NCI-H526 treated with DMSO at 0.1 percent for 48 hours (cell line): ENCODE data around the gene CXCR5.

Experiments
- DNase-seq: peaks from one replicate; lab custom pipeline; 2025; lab: John Stamatoyannopoulos, UW

CXCR5 gene

DNA sequence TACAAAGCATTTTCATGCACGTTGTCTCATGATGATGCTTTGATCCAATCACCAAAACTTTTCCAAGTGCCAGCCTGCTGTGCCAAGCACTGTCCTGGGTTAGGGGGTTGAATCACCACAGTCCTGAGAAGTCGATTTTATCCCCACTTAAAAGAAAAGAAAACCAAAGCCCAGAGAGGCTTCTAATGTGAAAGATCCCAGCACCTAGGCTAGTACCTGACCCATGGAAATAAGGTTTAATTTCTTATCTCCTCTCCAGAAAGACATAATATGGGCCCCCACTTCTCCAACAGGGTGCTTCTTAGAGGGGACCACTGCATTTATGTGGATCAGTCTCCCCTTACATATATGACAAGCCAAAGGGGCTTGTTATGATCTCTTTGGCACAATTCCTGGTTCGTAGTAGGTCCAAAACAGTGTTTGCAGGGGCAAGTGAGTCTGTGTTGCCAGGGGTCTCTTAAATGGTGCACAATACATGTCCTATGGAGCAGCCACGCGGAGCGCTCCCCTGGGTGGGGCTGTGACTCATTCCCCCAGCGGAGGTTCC, 43.9 kb downstream of the CXCR5 start:
- no peak for DNase-seq

DNA sequence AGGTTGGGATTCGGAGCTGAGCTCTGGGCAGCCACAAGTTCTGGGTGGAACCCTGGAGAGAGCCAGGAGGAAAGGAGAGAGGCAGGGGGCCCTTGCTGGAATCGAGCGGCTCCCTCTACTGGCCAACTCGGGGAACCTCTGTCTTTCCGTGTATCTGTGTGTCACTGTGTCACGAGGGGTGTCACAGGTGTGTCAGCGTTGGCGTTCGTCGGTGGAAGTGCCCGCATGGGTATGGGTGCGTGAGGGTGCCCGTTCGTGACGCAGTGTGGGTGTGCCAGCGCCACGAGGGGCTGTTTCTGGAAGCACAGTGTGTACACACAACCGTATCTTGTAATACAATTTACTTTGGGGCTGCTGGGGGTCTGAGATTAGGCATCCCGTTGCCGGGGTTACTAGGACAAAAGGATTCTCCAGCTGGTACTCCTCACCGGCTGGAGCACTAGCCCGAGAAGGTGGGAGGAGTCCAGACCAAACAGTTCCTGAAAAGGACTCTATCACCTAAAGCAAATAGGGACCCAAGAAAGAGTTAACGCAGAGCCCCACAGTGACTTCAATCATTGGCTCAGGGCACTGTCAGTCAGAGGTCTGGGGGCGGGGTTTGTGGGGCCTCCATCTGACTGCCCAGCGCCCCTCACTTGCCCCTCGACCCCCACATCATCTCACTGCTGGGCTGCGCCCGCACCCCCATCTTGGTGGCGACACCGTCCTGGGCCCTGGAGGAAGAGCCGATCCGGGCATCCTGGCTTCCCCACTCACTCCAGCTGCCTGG, 44.6 kb downstream of the CXCR5 start:
- DNase-seq: peak; percentile 98

DNA sequence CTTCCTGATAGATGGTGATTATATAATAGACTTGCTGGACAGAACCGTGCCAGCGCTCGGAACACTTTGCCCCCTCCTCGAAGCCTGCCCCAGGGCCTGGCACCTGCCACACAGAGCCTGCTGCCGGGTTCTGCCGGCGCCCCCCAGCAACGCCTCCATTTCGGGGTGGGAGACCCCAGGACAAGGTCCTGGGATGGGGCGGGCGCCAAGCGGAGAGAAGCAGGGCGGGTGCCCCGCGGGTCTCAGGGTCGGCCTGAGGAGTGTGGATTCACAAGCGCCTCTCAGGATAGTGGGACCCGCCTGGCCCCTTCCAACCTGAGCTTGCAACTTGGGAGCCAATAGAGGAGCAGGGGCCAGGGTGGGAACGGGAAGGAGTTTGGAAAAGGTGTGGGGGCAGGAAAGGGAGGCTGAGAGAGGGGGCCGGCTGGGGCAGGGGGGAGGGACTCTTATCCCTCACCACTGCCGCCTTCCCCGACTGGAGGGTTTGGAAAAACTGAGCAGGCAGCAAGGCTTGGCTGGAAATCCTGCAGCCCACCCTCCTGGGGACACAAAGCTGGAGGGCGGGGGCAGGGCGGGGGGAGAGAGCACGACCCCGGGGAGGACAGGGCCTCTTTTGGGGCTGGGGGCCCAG, 45.3 kb downstream of the CXCR5 start:
- peak; percentile 88 for DNase-seq

DNA sequence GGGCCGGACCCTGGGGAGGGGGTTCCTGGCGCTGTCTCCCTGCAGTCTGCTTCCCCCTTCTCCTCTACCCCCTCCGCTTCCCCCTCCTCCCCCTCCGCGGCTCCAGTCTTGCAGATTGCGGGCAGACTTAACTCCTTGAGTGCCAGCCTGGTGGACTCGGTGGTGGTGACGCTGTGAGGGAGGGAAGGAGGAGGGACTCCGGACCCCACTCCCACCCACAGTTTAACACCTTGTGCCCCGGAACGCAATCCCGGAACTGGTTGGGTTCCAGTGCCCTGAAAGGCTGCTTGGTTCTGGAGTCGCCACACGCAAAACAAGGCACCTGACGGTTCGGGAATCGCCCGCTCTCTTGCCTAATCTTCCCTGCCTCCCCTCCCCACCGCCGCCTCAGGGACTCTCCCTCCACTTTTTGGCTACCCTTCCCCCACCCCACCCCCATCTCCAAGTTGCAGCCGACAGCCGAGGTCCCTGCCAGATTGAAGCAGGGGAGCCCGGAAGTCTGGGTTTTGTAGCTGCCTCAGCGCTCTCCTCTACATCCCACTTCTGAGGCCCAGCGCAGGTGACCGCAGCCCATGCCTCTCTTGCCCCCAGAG, 45.9 kb downstream of the CXCR5 start:
- peak; percentile 97 for DNase-seq

DNA sequence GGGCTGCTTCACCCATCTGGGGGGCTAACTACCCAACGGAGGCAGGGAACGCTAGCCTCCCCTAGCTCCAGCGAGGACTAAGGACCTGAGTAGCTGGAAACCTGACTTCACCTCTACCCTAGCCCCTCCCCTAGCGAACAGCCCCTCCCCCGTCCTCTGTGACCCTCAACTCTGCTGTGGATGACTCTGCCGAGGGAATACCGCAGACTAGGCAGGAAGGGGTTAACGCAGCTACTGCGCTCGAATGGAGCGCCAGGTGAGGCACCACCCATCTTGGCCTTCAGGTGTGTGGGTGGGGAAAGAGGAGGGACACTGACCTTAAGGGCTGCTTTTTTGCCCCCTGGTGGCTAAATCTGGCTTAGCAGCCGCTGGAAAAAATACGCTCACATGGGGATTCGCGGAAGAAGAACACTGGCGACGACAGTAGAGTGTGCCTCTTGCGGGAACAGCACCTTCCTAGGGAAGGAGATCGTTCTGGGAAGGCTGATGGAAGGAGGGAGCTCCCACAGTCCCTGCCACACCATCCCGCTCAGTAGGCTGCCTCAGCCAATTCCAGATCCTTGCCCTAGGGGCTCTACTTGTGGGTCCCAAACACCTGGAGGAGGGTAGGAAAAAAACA, 46.5 kb downstream of the CXCR5 start:
- peak; percentile 99 for DNase-seq

DNA sequence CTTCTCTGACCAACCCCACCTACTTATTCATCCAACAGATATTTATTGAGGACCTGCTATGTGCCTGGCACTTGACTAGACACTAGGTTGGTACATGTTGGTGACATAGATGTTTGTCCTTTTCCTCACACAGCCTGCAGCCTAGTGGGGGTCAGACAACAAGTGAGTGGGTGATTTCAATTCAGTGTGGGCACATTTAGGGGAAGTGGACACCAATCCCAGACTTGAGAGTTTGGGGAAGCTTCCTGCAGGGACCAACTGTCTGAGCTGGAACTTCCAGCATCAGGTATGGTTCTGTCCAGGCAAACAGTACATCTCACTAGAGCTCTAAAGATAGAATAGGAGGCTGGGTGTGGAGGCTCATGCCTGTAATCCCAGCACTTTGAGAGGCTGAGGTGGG, 47.9 kb downstream of the CXCR5 start:
- DNase-seq: no peak

DNA sequence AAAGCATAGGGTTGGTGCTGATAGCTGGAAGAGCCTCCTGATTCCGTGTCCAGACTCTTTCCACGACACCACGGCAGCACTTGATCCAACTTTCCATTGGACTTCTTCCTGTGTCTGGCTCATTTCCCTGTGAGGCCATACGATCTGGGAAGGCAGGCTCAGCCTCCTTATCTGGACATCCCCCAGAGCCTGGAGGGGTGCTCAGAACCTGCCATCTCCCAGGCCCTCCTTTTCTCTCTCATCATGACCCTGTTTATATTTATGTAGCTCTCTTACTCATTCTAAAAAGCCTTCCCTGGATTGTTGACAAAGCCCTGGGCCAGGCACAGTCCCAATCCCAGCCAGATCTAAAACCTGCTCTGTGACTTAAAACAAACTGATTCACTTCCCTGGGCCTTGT, 49.8 kb downstream of the CXCR5 start:
- no peak for DNase-seq

DNA sequence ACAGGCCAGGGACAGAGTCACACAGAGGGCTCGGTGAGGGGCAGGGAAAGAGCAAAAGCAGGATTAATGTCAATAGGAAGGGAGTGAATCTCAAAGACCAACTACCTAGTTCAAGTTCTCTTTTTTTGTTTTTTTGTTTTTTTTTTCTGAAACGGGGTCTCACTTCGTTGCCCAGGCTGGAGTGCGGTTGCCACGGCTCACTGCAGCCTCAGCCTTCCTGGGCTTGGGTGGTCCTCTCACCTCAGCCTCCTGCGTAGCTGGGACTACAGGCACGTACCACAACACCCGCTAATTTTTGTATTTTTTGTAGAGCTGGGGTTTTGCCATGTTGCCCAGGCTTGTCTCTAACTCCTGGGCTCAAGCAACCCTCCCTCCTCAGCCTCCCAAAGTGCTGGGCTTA, 51.7 kb downstream of the CXCR5 start:
- no peak for DNase-seq

DNA sequence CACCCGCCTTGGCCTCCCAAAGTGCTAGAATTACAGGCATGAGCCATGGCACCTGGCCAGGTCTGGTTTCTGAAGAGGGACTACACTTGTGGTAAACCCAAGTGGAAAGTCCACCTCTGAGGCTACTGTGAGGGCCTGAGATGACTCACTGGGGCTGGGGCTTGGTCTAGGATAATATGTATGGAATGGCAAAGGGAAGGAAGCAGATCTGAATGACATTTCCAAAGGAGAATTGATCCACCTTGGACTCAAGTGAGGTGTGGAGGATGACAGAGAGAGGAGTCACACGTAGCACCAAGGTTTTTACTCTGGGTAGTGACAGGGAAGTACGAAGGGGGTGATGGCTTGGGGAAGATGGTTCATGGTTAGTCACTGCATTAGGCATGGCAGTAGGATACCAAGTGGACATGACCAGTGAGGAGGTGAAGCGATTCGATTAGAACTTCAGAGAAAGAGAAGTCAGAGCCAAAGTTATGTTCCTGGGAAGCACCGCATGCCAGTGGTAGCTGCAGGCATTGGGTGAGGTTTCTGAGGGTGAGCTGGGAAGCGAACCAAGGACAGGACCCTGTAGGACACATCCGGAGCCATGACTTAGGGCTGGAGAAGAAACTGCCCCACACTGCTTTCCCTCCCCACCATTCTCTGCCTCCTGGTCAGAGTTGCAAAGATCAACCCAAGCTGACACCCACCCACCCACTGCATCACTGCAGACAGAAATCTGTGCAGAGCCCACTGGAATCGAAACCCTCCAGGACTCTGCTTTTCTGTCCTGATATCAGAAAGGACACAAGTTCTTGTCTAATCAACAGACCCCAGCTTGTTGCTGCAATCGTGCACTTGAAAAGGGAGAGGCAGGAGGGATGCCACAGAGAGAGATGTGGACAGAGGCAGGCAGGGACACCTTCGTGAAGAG, 55.1 kb downstream of the CXCR5 start:
- no peak for DNase-seq

DNA sequence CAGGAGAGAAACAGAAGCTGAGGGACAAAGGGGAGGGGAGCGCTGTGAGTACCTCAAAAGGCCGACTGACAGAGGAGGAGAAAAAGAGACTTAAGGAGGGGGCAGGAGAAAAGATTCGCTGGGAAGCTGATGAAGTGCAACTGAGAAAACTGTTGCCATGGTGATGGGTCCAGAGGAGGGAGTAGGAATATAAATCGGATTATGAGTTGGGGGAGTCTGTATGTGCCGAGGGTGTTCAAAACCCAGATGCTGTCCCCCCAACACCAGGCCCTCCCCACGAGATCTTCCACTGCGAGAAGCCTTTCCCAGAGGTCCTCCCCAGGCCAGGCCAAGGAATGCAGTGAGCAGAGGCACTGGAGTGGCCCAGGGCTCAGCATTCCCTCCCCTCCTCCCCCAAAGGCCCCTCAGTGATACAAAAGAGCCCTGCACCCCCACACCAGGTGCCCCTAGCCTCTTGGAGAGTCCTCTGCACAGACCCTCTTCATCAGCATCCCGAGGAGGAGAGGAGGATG, 55.8 kb downstream of the CXCR5 start:
- DNase-seq: no peak

DNA sequence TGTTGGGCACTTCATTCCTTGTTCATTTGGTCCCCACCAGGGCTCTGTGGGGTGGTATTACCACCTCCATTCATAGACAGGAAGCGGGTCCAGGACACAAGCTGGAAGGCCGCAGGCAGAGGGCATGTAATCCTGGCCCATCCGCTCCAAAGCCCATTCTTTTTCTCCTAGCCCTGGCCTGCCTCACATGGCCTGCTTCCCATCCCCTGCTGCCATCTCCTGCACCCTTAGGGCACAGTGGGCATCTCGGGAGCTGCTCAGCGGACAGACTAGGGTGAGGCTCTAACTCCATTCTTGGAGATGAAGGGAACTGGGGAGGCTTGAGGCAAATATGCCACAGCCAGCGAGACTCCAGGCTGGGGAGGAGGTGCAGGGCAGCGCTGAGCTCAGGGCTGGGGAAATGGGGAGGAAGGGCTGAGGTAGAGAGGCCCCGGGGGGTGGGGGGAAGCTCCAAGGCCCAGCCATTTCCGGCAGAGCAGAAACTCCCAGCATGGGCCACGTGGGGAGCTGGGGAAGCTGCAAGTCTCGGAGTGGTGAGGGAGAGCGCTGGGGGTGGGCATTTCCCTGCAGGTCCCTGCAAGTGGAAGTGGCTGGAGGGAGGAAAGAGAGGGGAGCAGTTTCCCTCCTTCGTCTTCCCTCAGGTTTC, 56.4 kb downstream of the CXCR5 start:
- DNase-seq: no peak

DNA sequence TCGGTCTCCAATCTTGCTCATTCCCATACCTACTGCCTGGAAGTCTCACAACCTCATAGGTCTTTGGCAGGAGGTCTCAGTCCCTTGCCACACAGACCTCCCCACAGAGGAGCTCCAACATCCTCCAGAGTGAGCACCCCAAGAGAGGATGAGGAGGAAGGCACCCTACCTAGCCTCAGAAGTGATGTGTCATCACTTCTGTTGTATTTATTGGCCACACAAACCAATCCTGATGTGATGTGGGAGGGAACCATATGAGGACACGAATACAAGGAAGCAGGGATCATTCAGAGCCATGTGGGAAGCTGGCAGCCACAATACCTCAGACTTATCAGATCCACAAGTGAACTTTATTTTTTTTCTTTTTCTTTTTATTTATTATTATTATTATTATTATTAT, 63.4 kb downstream of the CXCR5 start:
- DNase-seq: no peak
